Muscle layer of duodenum (tissue), 2 donors: ENCODE data around the gene POLRMT.
A peak's percentile ranks its signal among the peaks of the same experiment; 100 is the strongest.

Experiments
- H3K27ac ChIP-seq: one replicate; pipeline ENCODE4 v1.7.0; 2013; ENCODE audit warnings: mild to moderate bottlenecking, low read length
- H3K27me3 ChIP-seq: one replicate; pipeline ENCODE4 v1.7.0; 2013; ENCODE audit warnings: low read depth, mild to moderate bottlenecking, control low read depth, low read length
- H3K36me3 ChIP-seq, 2 donors: one replicate each; pipeline ENCODE4 v1.7.0; 2013; ENCODE audit warnings: low read length in 2 of 2, control low read depth in 1 of 2, mild to moderate bottlenecking in 1 of 2; ENCODE audit not compliant: insufficient read depth in 2 of 2, control insufficient read depth in 1 of 2
- H3K4me1 ChIP-seq, 2 donors: one replicate each; pipeline ENCODE4 v1.7.0; 2013; ENCODE audit warnings: low read length in 2 of 2, mild to moderate bottlenecking in 2 of 2, control low read depth in 1 of 2, moderate library complexity in 1 of 2; ENCODE audit not compliant: insufficient read depth in 2 of 2, control insufficient read depth in 1 of 2
- H3K4me3 ChIP-seq, 2 donors: one replicate each; pipeline ENCODE4 v1.7.0; 2013; ENCODE audit warnings: low read length in 2 of 2, low read depth in 1 of 2, mild to moderate bottlenecking in 1 of 2
- H3K9me3 ChIP-seq, 2 donors: one replicate each; pipeline ENCODE4 v1.7.0; 2013; ENCODE audit warnings: low read length in 2 of 2, control low read depth in 1 of 2, mild to moderate bottlenecking in 1 of 2; ENCODE audit not compliant: control insufficient read depth in 1 of 2
- donor health status: healthy.

Gene POLRMT

GRCh38 chr19:633068-633785, at the start of gene POLRMT:
Gene POLRMT (minus strand): TSS chr19:633537. CDS start chr19:633512, 25 bp downstream.
- Histone ChIP-seq H3K9me3 (no peaks in the 10 kb centered on the region), H3K4me3 (peak within 1 kb of the TSS; percentile 84 to 96), H3K27me3 (no peaks in the 10 kb centered on the region), H3K27ac (peak within 1 kb of the TSS; percentile 51), H3K4me1 (peaks cover 6 to 25% of the 10 kb centered on the region in 2 donors), H3K36me3 (peaks cover 0 to 15% of the 10 kb centered on the region in 2 donors)

GRCh38 chr19:682678-683320, 49.5 kb upstream of the POLRMT start:
- no peaks in the 10 kb centered on the region for H3K27me3 ChIP-seq
- H3K4me1 ChIP-seq: peaks cover 0 to 13% of the 10 kb centered on the region in 2 donors
- no peaks in the 10 kb centered on the region for H3K9me3 ChIP-seq
- H3K27ac ChIP-seq: no peak overlapping the region
- peaks cover 0 to 6% of the 10 kb centered on the region in 2 donors for H3K36me3 ChIP-seq
- H3K4me3 ChIP-seq: no peak overlapping the region

GRCh38 chr19:681029-682019, 48.0 kb upstream of the POLRMT start:
- peaks cover 0 to 16% of the 10 kb centered on the region in 2 donors for H3K4me1 ChIP-seq
- no peaks in the 10 kb centered on the region for H3K27me3 ChIP-seq
- H3K4me3 ChIP-seq: peak overlapping the region in 1 of 2 donors; percentile 50
- no peaks in the 10 kb centered on the region for H3K9me3 ChIP-seq
- peaks cover 0 to 6% of the 10 kb centered on the region in 2 donors for H3K36me3 ChIP-seq
- peak overlapping the region; percentile 83 for H3K27ac ChIP-seq

- no peaks in the 10 kb centered on the region for H3K9me3 ChIP-seq
- H3K27ac ChIP-seq: peak overlapping the region; percentile 83
- peak overlapping the region; percentile 26 to 61 for H3K4me3 ChIP-seq
- H3K4me1 ChIP-seq: peaks cover 0 to 21% of the 10 kb centered on the region in 2 donors
- peaks cover 0 to 6% of the 10 kb centered on the region in 2 donors for H3K36me3 ChIP-seq
- no peaks in the 10 kb centered on the region for H3K27me3 ChIP-seq
Measured at GRCh38 chr19:680287-681028, 47.1 kb upstream of the POLRMT start.

GRCh38 chr19:679418-680286, 46.3 kb upstream of the POLRMT start:
- H3K9me3 ChIP-seq: no peaks in the 10 kb centered on the region
- peaks cover 0 to 27% of the 10 kb centered on the region in 2 donors for H3K4me1 ChIP-seq
- peaks cover 0 to 6% of the 10 kb centered on the region in 2 donors for H3K36me3 ChIP-seq
- H3K27me3 ChIP-seq: no peaks in the 10 kb centered on the region
- H3K4me3 ChIP-seq: peak overlapping the region; percentile 37 to 61
- H3K27ac ChIP-seq: peak overlapping the region; percentile 60

GRCh38 chr19:678791-679388, 45.6 kb upstream of the POLRMT start:
- Histone ChIP-seq H3K27me3 (no peaks in the 10 kb centered on the region), H3K27ac (peak overlapping the region; percentile 60), H3K36me3 (peaks cover 0 to 6% of the 10 kb centered on the region in 2 donors), H3K4me3 (peak overlapping the region; percentile 37 to 61), H3K9me3 (no peaks in the 10 kb centered on the region), H3K4me1 (peaks cover 0 to 27% of the 10 kb centered on the region in 2 donors)

- peak overlapping the region; percentile 42 to 67 for H3K4me3 ChIP-seq
- H3K4me1 ChIP-seq: peaks cover 0 to 27% of the 10 kb centered on the region in 2 donors
- no peaks in the 10 kb centered on the region for H3K27me3 ChIP-seq
- no peaks in the 10 kb centered on the region for H3K9me3 ChIP-seq
- peaks cover 0 to 6% of the 10 kb centered on the region in 2 donors for H3K36me3 ChIP-seq
- H3K27ac ChIP-seq: peak overlapping the region; percentile 63
Measured at GRCh38 chr19:677601-678436, 44.5 kb upstream of the POLRMT start.

- Histone ChIP-seq H3K27ac (peak overlapping the region; percentile 91), H3K4me1 (peaks cover 0 to 27% of the 10 kb centered on the region in 2 donors), H3K9me3 (no peaks in the 10 kb centered on the region), H3K4me3 (peak overlapping the region; percentile 67 to 70), H3K36me3 (peaks cover 0 to 6% of the 10 kb centered on the region in 2 donors), H3K27me3 (no peaks in the 10 kb centered on the region)
Measured at GRCh38 chr19:677201-677600, 43.9 kb upstream of the POLRMT start.
